ENCODE results near the gene IPO9. TPM values are rescaled to one million over a fixed set of nuclear protein-coding genes. Genes with fewer than 3 reads are reported as not detected.
A peak's percentile ranks its signal among the peaks of the same experiment; 100 is the strongest.

Gene IPO9
- total RNA-seq, 2 experiments from 2014 or later = 64.6 to 67.5 TPM

DNA sequence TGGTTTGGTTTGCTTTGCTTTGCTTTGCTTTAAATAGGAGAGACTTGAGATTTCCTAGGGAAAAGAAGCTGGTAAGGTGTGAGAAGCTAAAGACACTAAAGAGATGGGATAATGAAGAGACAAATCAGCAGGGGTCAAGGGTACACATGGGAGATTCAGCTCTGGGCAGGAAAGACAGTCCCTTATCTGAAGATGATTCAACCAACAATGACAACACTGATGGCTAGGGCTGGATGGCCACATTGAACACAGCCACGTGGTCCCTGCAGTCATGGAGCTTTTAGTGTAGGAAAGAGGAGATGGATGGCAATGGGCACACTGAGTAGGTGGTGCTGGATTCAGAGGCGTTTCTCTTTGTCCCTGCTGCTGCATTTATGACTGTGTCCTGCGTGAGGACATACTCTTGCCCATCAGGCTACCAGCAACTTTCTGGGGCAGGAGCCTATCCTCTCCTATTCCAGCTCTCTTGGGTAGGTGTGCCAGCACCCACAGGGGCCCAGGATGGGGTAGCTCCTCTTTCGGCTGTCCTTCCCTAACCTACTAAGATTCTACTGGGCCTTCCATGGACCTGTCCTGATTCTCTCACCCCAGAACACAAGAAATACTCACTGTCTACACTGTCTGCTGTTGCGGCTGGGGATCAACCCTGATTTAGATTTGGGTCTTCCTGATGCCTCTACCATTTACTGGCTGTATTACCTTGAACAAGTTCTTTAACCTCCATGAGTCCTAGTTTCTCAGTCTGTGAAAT lies 58.3 kb downstream of the IPO9 start:
- H3K36me3 Mint-ChIP-seq (ENCODE audit: low read depth) = no peaks in the 10 kb centered on the region
- DNase-seq (no peak), ATAC-seq (no peak)
- H3K4me1 Mint-ChIP-seq (ENCODE audit: low read depth) = peaks cover 11% of the 10 kb centered on the region
- CTCF ChIA-PET = interaction anchor here (1.0 to 2.6 kb wide), 6 partner anchors 9 to 84 kb away, joined by 3 to 36 read pairs (median 5); no protein-coding TSS in a partner anchor
- H3K27ac Mint-ChIP-seq = no peak overlapping the region
- no peak for TF ChIP-seq CTCF (IDR thresholded peaks at IDR 0.05)
- H3K27me3 Mint-ChIP-seq = peaks cover 37% of the 10 kb centered on the region
- no peak overlapping the region for H3K4me3 Mint-ChIP-seq
- intact Hi-C loops (cut with micrococcal nuclease) = no loop called here
- POLR2A ChIA-PET = interaction anchor here (1.3 to 1.5 kb wide), 2 partner anchors 9 to 76 kb away, joined by 3 to 4 read pairs; no protein-coding TSS in a partner anchor
- H3K9me3 Mint-ChIP-seq = no peaks in the 10 kb centered on the region

- TF ChIP-seq CTCF (IDR thresholded peaks at IDR 0.05) = no peak
- H3K4me3 Mint-ChIP-seq = peak within 1 kb of the TSS; percentile 29
- no peak within 1 kb of the TSS for H3K27ac Mint-ChIP-seq
- intact Hi-C loops (cut with micrococcal nuclease) = no loop called here
- no peaks in the 10 kb centered on the region for H3K36me3 Mint-ChIP-seq (ENCODE audit: low read depth)
- POLR2A ChIA-PET = no interaction called here
- no peaks in the 10 kb centered on the region for H3K9me3 Mint-ChIP-seq
- CTCF ChIA-PET = interaction anchor here (2.5 to 2.6 kb wide), 2 partner anchors 8 to 11 kb away, joined by 6 to 36 read pairs; no protein-coding TSS in a partner anchor
- ATAC-seq (peak; percentile 76), DNase-seq (peak; percentile 18)
- peaks cover 9% of the 10 kb centered on the region for H3K4me1 Mint-ChIP-seq (ENCODE audit: low read depth)
- H3K27me3 Mint-ChIP-seq = peaks cover 43% of the 10 kb centered on the region
These were observed 59.5 kb downstream of the IPO9 start, which contains the start of gene SHISA4 for GRCh38 chr1:201888282-201889089. TSS of gene SHISA4 (plus strand) at chr1:201888898. CDS start at chr1:201888995, 97 bp downstream.

GRCh38 chr1:201889090-201889968 lies 60.4 kb downstream of the IPO9 start:
- POLR2A ChIA-PET = no interaction called here
- ATAC-seq (no peak), DNase-seq (no peak)
- Mint-ChIP-seq H3K36me3 (ENCODE audit: low read depth) (no peaks in the 10 kb centered on the region), H3K27ac (no peak overlapping the region), H3K4me3 (peak overlapping the region; percentile 29), H3K27me3 (peaks cover 48% of the 10 kb centered on the region), H3K4me1 (ENCODE audit: low read depth) (peaks cover 5% of the 10 kb centered on the region), H3K9me3 (no peaks in the 10 kb centered on the region)
- intact Hi-C loops (cut with micrococcal nuclease) = no loop called here
- TF ChIP-seq CTCF (IDR thresholded peaks at IDR 0.05) = no peak
- CTCF ChIA-PET = interaction anchor here (1.1 kb wide), 1 partner anchor 111 kb away, joined by 4 read pairs; no protein-coding TSS in a partner anchor

DNA sequence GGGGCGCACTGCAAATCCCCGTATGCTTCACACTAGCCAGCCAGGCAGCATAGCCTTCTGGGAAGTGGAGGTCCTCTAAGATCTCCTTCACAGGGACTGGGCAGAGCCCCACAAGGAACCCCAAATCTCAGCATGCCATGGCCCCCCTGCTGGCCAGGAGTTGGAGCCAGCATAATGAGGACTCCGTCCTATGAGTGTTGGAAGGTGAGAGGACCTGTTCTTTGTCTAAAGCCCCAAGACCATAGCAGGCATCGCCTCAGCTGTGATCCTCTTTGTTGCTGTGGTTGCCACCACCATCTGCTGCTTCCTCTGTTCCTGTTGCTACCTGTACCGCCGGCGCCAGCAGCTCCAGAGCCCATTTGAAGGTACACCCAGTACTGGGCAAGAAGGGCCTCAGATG lies 61.3 kb downstream of the IPO9 start:
- intact Hi-C loops (cut with micrococcal nuclease) = no loop called here
- H3K27ac Mint-ChIP-seq = no peak overlapping the region
- TF ChIP-seq CTCF (IDR thresholded peaks at IDR 0.05) = no peak
- ChIA-PET POLR2A (no interaction called here), CTCF (interaction anchor here (1.1 kb wide), 1 partner anchor 110 kb away, joined by 4 read pairs; no protein-coding TSS in a partner anchor)
- H3K36me3 Mint-ChIP-seq (ENCODE audit: low read depth) = no peaks in the 10 kb centered on the region
- peaks cover 5% of the 10 kb centered on the region for H3K4me1 Mint-ChIP-seq (ENCODE audit: low read depth)
- no peaks in the 10 kb centered on the region for H3K9me3 Mint-ChIP-seq
- DNase-seq = no peak
- peaks cover 48% of the 10 kb centered on the region for H3K27me3 Mint-ChIP-seq
- ATAC-seq = no peak
- no peak overlapping the region for H3K4me3 Mint-ChIP-seq

Measured in activated CD8-positive, alpha-beta T cell treated with anti-CD3 and anti-CD28 coated beads for 36 hours (primary cell).